Right lobe of liver (tissue), 4 donors: ENCODE data around the gene C16orf86.

Source experiments
- POLR2A ChIP-seq: fragments of 450-650 bp; IDR thresholded peaks from one replicate; pipeline ENCODE4 v1.6.1; 2017; ENCODE audit warnings: antibody characterized with exemption, mild to moderate bottlenecking
- TF ChIP-seq, protein P1 (sequence below), 4 donors: fragments of 200-600 bp in 3 of 4; fragments of 450-650 bp in 1 of 4; IDR thresholded peaks; one replicate each; pipeline versions ENCODE4 v1.5.1 to v1.8.0; 2016 to 2022; ENCODE audit warnings: antibody characterized with exemption in 4 of 4, mild to moderate bottlenecking in 2 of 4
- donor health status: DM: no; HTN: no; CAD: no.
- donor health status: DM: no; HTN: no; CAD: no.
- donor health status: DM: no; HTN: yes; CAD: no.

DNA sequence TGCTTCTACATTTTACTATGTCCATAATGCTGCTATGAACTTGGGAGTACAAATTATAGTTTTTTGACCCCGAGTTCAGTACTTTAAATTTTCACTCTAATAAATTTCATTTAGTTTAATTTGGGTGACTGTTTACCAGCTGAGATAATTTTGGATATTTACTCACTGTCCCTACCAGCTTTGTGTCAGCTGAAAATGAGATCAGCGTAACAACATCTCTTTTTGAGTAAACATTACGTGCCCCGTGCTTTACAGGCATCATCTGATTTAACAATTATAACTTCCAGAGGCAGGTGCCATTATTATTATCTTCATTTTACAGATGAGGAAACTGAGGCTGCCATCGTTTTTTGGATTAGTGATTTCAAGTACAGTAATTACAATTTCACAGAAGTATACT is 37.5 kb downstream of the C16orf86 start:
- TF ChIP-seq, protein P1, sequence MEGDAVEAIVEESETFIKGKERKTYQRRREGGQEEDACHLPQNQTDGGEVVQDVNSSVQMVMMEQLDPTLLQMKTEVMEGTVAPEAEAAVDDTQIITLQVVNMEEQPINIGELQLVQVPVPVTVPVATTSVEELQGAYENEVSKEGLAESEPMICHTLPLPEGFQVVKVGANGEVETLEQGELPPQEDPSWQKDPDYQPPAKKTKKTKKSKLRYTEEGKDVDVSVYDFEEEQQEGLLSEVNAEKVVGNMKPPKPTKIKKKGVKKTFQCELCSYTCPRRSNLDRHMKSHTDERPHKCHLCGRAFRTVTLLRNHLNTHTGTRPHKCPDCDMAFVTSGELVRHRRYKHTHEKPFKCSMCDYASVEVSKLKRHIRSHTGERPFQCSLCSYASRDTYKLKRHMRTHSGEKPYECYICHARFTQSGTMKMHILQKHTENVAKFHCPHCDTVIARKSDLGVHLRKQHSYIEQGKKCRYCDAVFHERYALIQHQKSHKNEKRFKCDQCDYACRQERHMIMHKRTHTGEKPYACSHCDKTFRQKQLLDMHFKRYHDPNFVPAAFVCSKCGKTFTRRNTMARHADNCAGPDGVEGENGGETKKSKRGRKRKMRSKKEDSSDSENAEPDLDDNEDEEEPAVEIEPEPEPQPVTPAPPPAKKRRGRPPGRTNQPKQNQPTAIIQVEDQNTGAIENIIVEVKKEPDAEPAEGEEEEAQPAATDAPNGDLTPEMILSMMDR (IDR thresholded peaks at IDR 0.05) = no peak
- no peak for TF ChIP-seq POLR2A
